H1 (cell line): ENCODE data around the gene NETO2. TPM values are rescaled to one million over a fixed set of nuclear protein-coding genes. Genes with fewer than 3 reads are reported as not detected.

Experiments used
- CTCF ChIA-PET: fragments of 300-600 bp; sonication (Branson Sonifier 250); formaldehyde crosslinking; loops from one replicate; lab custom pipeline; 2021; ENCODE audit not compliant: partially characterized antibody; lab: Charles Lee
- POLR2A ChIA-PET: fragments of 300-600 bp; sonication (Branson Sonifier 250); formaldehyde crosslinking; loops from one replicate; lab custom pipeline; 2021; ENCODE audit warnings: inconsistent platforms; ENCODE audit not compliant: partially characterized antibody; lab: Charles Lee
- DNase-seq, 2 experiments: peaks; one replicate each; pipeline versions ENCODE4 v3.0.0 to v3.0.0-alpha.2; 2010 to 2022; ENCODE audit warnings: low spot score in 2 of 2, low read depth in 1 of 2, mixed read lengths in 1 of 2
- FAIRE-seq: peaks from 2 replicates; lab custom pipeline; 2011; peaks lifted over from hg19 to GRCh38; lab: Jason Lieb, UNC
- H2AFZ ChIP-seq: 2 replicates; pipeline ENCODE4 v1.8.1; 2012; ENCODE audit warnings: low read length, inconsistent platforms
- H2AK5ac ChIP-seq: 2 replicates; pipeline ENCODE4 v1.6.1; 2013; ENCODE audit warnings: low read depth, low read length
- H2BK120ac ChIP-seq: replicated peaks from 2 replicates; pipeline ENCODE3; 2013; ENCODE audit warnings: low read depth, low read length, inconsistent platforms
- H2BK12ac ChIP-seq: 2 replicates; pipeline ENCODE4 v1.6.1; 2013; ENCODE audit warnings: low read depth, low read length
- H2BK15ac ChIP-seq: 2 replicates; pipeline ENCODE4 v1.6.1; 2013; ENCODE audit warnings: low read length
- H2BK20ac ChIP-seq: 2 replicates; pipeline ENCODE4 v1.6.1; 2013; ENCODE audit warnings: low read length
- H2BK5ac ChIP-seq: 2 replicates; pipeline ENCODE4 v1.6.1; 2013; ENCODE audit warnings: low read depth, low read length
- H3K14ac ChIP-seq: 2 replicates; pipeline ENCODE4 v1.6.1; 2013; ENCODE audit warnings: inconsistent platforms; ENCODE audit not compliant: insufficient read length
- H3K18ac ChIP-seq: 2 replicates; pipeline ENCODE4 v1.6.1; 2013; ENCODE audit warnings: low read length; ENCODE audit errors: extremely low read depth
- H3K23ac ChIP-seq: 2 replicates; pipeline ENCODE4 v1.6.1; 2013; ENCODE audit warnings: inconsistent platforms; ENCODE audit not compliant: insufficient read length
- H3K23me2 ChIP-seq: 2 replicates; pipeline ENCODE4 v1.6.1; 2013; ENCODE audit warnings: low read depth, low read length
- H3K27ac ChIP-seq: 2 replicates; pipeline ENCODE4 v1.6.1; 2011; ENCODE audit warnings: low read depth, low read length, inconsistent platforms
- H3K27me3 ChIP-seq, 4 experiments: replicated peaks in 1 of 4; 1 replicate in 1 of 4; 2 replicates in 3 of 4; pipeline versions ENCODE4 v1.6.1 to v1.8.1; 2011 to 2013; ENCODE audit warnings: low read length in 3 of 4, mild to moderate bottlenecking in 3 of 4, inconsistent platforms in 2 of 4, mixed read lengths in 2 of 4, moderate library complexity in 1 of 4; ENCODE audit not compliant: control insufficient read depth in 3 of 4, insufficient read depth in 3 of 4; ENCODE audit errors: extremely low read depth in 1 of 4
- H3K36me3 ChIP-seq, 4 experiments: 2 replicates each; pipeline versions ENCODE4 v1.6.1 to v1.8.1; 2011 to 2013; ENCODE audit warnings: mild to moderate bottlenecking in 4 of 4, low read length in 3 of 4, moderate library complexity in 2 of 4, control low read depth in 1 of 4, inconsistent platforms in 1 of 4; ENCODE audit not compliant: insufficient read depth in 4 of 4, control insufficient read depth in 2 of 4
- H3K4ac ChIP-seq: replicated peaks from 2 replicates; pipeline ENCODE3; 2013; ENCODE audit warnings: low read length, low read depth, mixed read lengths, inconsistent platforms; ENCODE audit not compliant: insufficient read length
- H3K4me1 ChIP-seq, 4 experiments: replicated peaks in 1 of 4; 1 replicate in 1 of 4; 2 replicates in 3 of 4; pipeline versions ENCODE4 v1.6.1 to v1.8.1; 2011 to 2013; ENCODE audit warnings: low read length in 3 of 4, inconsistent platforms in 2 of 4, mixed read lengths in 1 of 4; ENCODE audit not compliant: insufficient read depth in 4 of 4, control insufficient read depth in 3 of 4
- H3K4me2 ChIP-seq, 2 experiments: 2 replicates each; pipeline versions ENCODE4 v1.6.1 to v1.8.1; 2011 to 2013; ENCODE audit warnings: low read depth in 2 of 2, low read length in 2 of 2, control low read depth in 1 of 2, inconsistent platforms in 1 of 2, mild to moderate bottlenecking in 1 of 2; ENCODE audit not compliant: insufficient read depth in 1 of 2
- H3K4me3 ChIP-seq, 4 experiments: fragments of 200-600, 300-600 bp in 1 of 4; sonication (generic), shearing (Covaris generic), sonication (Bioruptor Twin) in 1 of 4; 2 replicates each; pipeline versions ENCODE4 v1.5.1 to v1.8.1; 2011 to 2016; ENCODE audit warnings: low read length in 4 of 4, low read depth in 3 of 4, control low read depth in 2 of 4, inconsistent platforms in 2 of 4, mild to moderate bottlenecking in 2 of 4, mixed read lengths in 1 of 4, moderate library complexity in 1 of 4; ENCODE audit not compliant: insufficient read depth in 2 of 4; ENCODE audit errors: extremely low read depth in 1 of 4
- H3K56ac ChIP-seq: replicated peaks from 2 replicates; pipeline ENCODE3; 2013; ENCODE audit warnings: low read depth, mild to moderate bottlenecking, mixed read lengths, low read length, inconsistent platforms; ENCODE audit not compliant: insufficient read length
- H3K79me1 ChIP-seq: 2 replicates; pipeline ENCODE4 v1.6.1; 2013; ENCODE audit warnings: low read depth, low read length, control low read depth
- H3K79me2 ChIP-seq, 2 experiments: 2 replicates each; pipeline versions ENCODE4 v1.6.1 to v1.8.1; 2012 to 2013; ENCODE audit warnings: low read length in 2 of 2, mild to moderate bottlenecking in 2 of 2, inconsistent platforms in 1 of 2; ENCODE audit not compliant: insufficient read depth in 2 of 2, control insufficient read depth in 1 of 2
- H3K9ac ChIP-seq, 4 experiments: replicated peaks in 1 of 4; 1 replicate in 1 of 4; 2 replicates in 3 of 4; pipeline versions ENCODE4 v1.6.1 to v1.8.1; 2011 to 2013; ENCODE audit warnings: low read depth in 3 of 4, low read length in 3 of 4, control low read depth in 2 of 4, mild to moderate bottlenecking in 2 of 4, moderate library complexity in 2 of 4, inconsistent platforms in 1 of 4; ENCODE audit errors: extremely low read depth in 1 of 4
- H3K9me3 ChIP-seq, 2 experiments: 2 replicates each; pipeline versions ENCODE4 v1.6.1 to v1.8.1; 2012 to 2013; ENCODE audit warnings: mild to moderate bottlenecking in 2 of 2, moderate library complexity in 2 of 2, control low read depth in 1 of 2, inconsistent platforms in 1 of 2, low read depth in 1 of 2, low read length in 1 of 2, mixed read lengths in 1 of 2; ENCODE audit not compliant: insufficient read depth in 2 of 2
- H4K20me1 ChIP-seq, 2 experiments: replicated peaks in 1 of 2; 2 replicates each; pipeline versions ENCODE3 to v1.8.1; 2011 to 2013; ENCODE audit warnings: inconsistent platforms in 2 of 2, low read length in 2 of 2, mild to moderate bottlenecking in 1 of 2; ENCODE audit not compliant: insufficient read depth in 2 of 2, control insufficient read depth in 1 of 2
- H4K5ac ChIP-seq: 2 replicates; pipeline ENCODE4 v1.6.1; 2013; ENCODE audit warnings: low read length, low read depth, mixed read lengths, inconsistent platforms; ENCODE audit not compliant: insufficient read length
- H4K8ac ChIP-seq: 2 replicates; pipeline ENCODE4 v1.8.0; 2013; ENCODE audit warnings: mild to moderate bottlenecking, moderate library complexity, low read length, inconsistent platforms; ENCODE audit not compliant: insufficient read depth; ENCODE audit errors: extremely low read depth
- H4K91ac ChIP-seq: replicated peaks from 2 replicates; pipeline ENCODE3; 2013; ENCODE audit warnings: low read length, mixed read lengths, inconsistent platforms; ENCODE audit not compliant: insufficient read length
- CHD1 ChIP-seq: IDR thresholded peaks from 2 replicates; pipeline ENCODE4 v1.6.1; 2012; ENCODE audit warnings: low read depth, low read length, improper control_type of control experiment
- CREB1 ChIP-seq: IDR thresholded peaks from 2 replicates; pipeline ENCODE4 v1.6.1; 2012; ENCODE audit warnings: inconsistent platforms
- EGR1 ChIP-seq: IDR thresholded peaks from 2 replicates; pipeline ENCODE4 v1.6.1; 2011; ENCODE audit warnings: low read depth, low read length, borderline replicate concordance
- NANOG ChIP-seq: IDR thresholded peaks from 2 replicates; pipeline ENCODE4 v1.6.1; 2011; ENCODE audit warnings: low read length, low read depth, mild to moderate bottlenecking, inconsistent platforms; ENCODE audit not compliant: insufficient read depth, poor library complexity, severe bottlenecking
- NRF1 ChIP-seq: IDR thresholded peaks from 2 replicates; pipeline ENCODE4 v1.6.1; 2011; ENCODE audit warnings: mild to moderate bottlenecking, low read depth, low read length, improper control_type of control experiment
- POLR2A ChIP-seq, 2 experiments: IDR thresholded peaks; 1 replicate in 1 of 2; 2 replicates in 1 of 2; pipeline ENCODE4 v1.6.1; 2011; ENCODE audit warnings: low read depth in 2 of 2, low read length in 2 of 2, mild to moderate bottlenecking in 2 of 2; ENCODE audit errors: control extremely low read depth in 1 of 2
- POU5F1 ChIP-seq: IDR thresholded peaks from 2 replicates; pipeline ENCODE4 v1.6.1; 2011; ENCODE audit warnings: low read depth, mild to moderate bottlenecking, low read length, moderate library complexity
- RXRA ChIP-seq: IDR thresholded peaks from 2 replicates; pipeline ENCODE4 v1.6.1; 2011; ENCODE audit warnings: low read depth, mild to moderate bottlenecking, low read length, moderate library complexity; ENCODE audit not compliant: insufficient read depth
- SRF ChIP-seq: IDR thresholded peaks from 2 replicates; pipeline ENCODE4 v1.6.1; 2011; ENCODE audit warnings: mild to moderate bottlenecking, low read depth, low read length, moderate library complexity
- YY1 ChIP-seq: IDR thresholded peaks from 2 replicates; pipeline ENCODE4 v1.6.1; 2011; ENCODE audit warnings: low read depth, mild to moderate bottlenecking, low read length
- WGBS, 2 experiments: shearing (Covaris generic) in 1 of 2; methylation state at CpG; one replicate each; pipeline versions ENCODE4 v1.1.6 to v1.1.7; 2013 to 2015; ENCODE audit warnings: low lambda C conversion rate in 2 of 2, mixed read lengths in 2 of 2, inconsistent platforms in 1 of 2, low coverage in 1 of 2, missing lambda C conversion rate in 1 of 2; ENCODE audit not compliant: insufficient replicate concordance in 2 of 2, insufficient coverage in 1 of 2, insufficient read length in 1 of 2; ENCODE audit errors: extremely low coverage in 1 of 2, missing lambda C conversion rate in 1 of 2; 5-methylcytosine and 5-hydroxymethylcytosine counted together
- polyA plus RNA-seq, 7 experiments: library from polyadenylated mRNA; depleted of rRNA in 3 of 7; stranded (reverse) in 5 of 7; unstranded in 2 of 7; fragments of >200 nt in 5 of 7; fragments of 200-250 nt in 2 of 7; gene quantifications; 1 replicate in 5 of 7; 2 replicates in 1 of 7; 4 replicates in 1 of 7; pipeline versions ENCODE4 v1.2.1 to v1.2.3, GENCODE V29; 2011 to 2013; ENCODE audit warnings: missing spikeins in 2 of 7, mixed read lengths in 2 of 7
- total RNA-seq: library from RNA; stranded (reverse); fragmentation: NEBNext Ultra II Directional; extraction: Animal tissue kit (Norgen Biotek cat#: 25700); gene quantifications from 2 replicates; pipeline ENCODE4 v1.2.1, GENCODE V29; 2021

The NETO2 gene
- total and polyA plus RNA-seq, 2 of the 8 experiments (the other 6 are each of a cell fraction or from before 2014, with no cell fraction given), result 9.4 to 12.5 TPM

- Histone ChIP-seq H2AK5ac (no peak overlapping the region), H3K36me3 (no peaks in the 10 kb centered on the region), H2BK20ac (no peak overlapping the region), H3K23ac (no peak overlapping the region), H2BK120ac (no peak overlapping the region), H2BK12ac (no peak overlapping the region), H3K9me3 (peaks cover 3 to 8% of the 10 kb centered on the region in 2 experiments; a peak in 1 of 4 replicates), H3K27ac (no peak overlapping the region), H2BK5ac (no peak overlapping the region), H4K8ac (no peak overlapping the region; the same call in 1 of the 2 replicates), H3K4me2 (no peak overlapping the region), H3K79me1 (no peaks in the 10 kb centered on the region), H4K91ac (no peak overlapping the region), H3K79me2 (no peaks in the 10 kb centered on the region), H3K23me2 (peaks cover 6% of the 10 kb centered on the region; the same call in 1 of the 2 replicates), H3K9ac (no peak overlapping the region), H4K20me1 (peaks cover 0 to 4% of the 10 kb centered on the region in 2 experiments), H3K56ac (no peak overlapping the region), H2AFZ (no peak overlapping the region), H3K4ac (no peak overlapping the region), H3K27me3 (no peaks in the 10 kb centered on the region), H3K18ac (no peak overlapping the region), H3K4me3 (no peak overlapping the region), H2BK15ac (no peak overlapping the region), H3K14ac (no peak overlapping the region), H4K5ac (no peak overlapping the region), H3K4me1 (no peaks in the 10 kb centered on the region)
- ChIA-PET POLR2A (no interaction called here), CTCF (interaction anchor here (1.3 to 1.9 kb wide), 3 partner anchors 11 to 988 kb away, joined by 3 to 4 read pairs (median 3); no protein-coding TSS in a partner anchor)
- WGBS, 2 experiments, result 91% methylated on average over 13 of the region's 13 CpGs; no CpG with 5 or more reads in 1 of the 2 experiments
- no peak for FAIRE-seq
- no peak for DNase-seq
- TF ChIP-seq NRF1, result no peak
- TF ChIP-seq POLR2A (IDR thresholded peaks at IDR 0.05; ENCODE audit: control extremely low read depth in 1 of 2, low read depth in 2 of 2, low read length in 2 of 2), result no peak
- no peak for TF ChIP-seq RXRA
- no peak for TF ChIP-seq YY1
- no peak for TF ChIP-seq CREB1
- no peak for TF ChIP-seq NANOG
- no peak for TF ChIP-seq EGR1
- no peak for TF ChIP-seq CHD1
- no peak for TF ChIP-seq POU5F1
- no peak for TF ChIP-seq SRF
Observed at GRCh38 chr16:47052666-47053640, 90.8 kb downstream of the NETO2 start.
